C4-2B (cell line): Measurements from ENCODE around the gene CTDSPL.

Experiments used
- CTCF ChIP-seq: fragments of 450-650 bp; conservative IDR thresholded peaks from 2 replicates; pipeline ENCODE4 v1.5.1; 2017; ENCODE audit warnings: mild to moderate bottlenecking
- ZFX ChIP-seq: fragments of 450-650 bp; IDR thresholded peaks from 2 replicates; pipeline ENCODE4 v1.6.1; 2017

DNA sequence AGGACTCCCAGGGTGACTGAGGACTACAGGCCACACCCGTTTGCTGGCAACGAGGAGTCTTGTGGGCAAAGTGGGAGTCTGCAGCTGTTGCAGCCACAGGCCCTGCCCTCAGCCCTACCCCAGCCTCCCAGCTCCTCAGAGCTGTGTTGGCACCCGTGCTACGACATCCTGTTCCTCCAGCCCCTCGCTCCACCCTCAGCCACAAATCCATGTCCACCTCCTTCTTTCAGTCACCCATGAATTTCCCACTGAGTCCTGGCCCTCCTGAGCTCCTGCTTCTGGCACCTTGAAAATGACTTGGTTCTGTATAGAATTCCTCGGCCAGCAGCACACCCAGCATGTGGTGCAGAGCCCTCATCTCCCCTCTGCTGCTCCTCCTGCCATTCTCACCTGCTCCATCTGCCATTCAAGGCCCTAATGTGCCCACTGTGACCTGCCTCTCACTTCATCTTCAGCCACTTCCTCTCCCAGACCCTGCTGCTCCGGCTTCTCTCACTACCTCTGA is 108.0 kb downstream of the CTDSPL start:
- no peak for TF ChIP-seq CTCF
- TF ChIP-seq ZFX: no peak
